Right lung (tissue), 5 donors: Measurements from ENCODE around the gene C4BPB. TPM values are rescaled to one million over a fixed set of nuclear protein-coding genes. Genes with fewer than 3 reads are reported as not detected.

ENCODE experiments used
- DNase-seq, 2 donors: peaks; one replicate each; pipeline ENCODE4 v3.0.0-alpha.2; 2013
- polyA plus RNA-seq, 5 donors: library from polyadenylated mRNA; unstranded; fragments of 120-200 nt; gene quantifications; one replicate each; pipeline versions ENCODE4 v1.2.1 to v1.2.3, GENCODE V29; 2013; ENCODE audit warnings: inconsistent platforms in 1 of 5, low replicate concordance in 1 of 5; ENCODE audit not compliant: insufficient read length in 5 of 5, insufficient read depth in 1 of 5

C4BPB gene
- polyA plus RNA-seq, 5 donors: 0.46 to 0.86 (median 0.64) TPM

DNA sequence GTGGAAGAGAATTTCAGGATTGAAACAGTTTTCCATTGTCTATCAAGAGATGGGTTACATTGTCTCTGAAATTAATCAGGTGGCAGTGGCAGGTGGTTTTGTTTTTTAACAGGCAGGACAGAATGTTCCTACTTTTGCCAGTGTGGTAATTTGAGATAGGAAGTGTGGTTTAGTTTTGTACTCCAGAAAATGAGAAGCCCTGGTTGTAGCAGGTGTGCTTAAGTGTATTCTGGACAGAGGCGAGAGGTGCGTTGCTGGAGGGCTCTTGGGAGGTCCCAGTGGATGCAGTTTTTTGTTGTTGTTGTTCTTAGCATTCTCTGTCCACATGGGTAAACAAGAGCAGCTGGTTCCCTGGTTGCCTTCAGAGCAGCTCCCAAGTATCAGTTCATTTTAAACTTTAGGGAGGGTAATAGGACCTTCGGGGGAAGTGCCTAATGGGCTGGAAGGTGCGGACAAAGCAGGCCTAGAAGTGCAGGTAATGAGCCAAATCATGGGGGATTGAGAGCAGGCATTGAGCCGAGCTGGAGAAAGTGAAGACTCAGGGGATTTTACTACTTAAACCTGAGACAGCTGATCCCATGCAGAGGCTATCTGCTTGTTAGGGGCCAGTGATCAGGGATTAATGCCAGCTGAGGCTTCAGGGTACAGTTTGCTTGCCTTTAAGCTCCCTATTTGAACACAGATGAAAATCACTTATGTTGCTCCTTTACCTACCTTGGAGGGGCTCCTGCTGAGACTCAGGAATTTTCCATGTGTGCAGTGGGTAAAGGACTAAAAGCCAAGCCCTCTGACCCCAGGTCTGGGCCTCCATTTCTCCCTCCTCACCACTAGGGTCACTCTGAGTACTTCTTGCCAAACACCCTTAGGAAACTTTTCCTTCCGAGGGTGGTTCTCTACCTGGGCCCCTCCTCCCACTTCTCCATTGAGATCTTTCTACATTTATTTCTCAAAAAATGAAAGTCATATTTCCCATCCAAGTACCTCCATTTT is 29.5 kb upstream of the C4BPB start:
- no peak for DNase-seq

DNA sequence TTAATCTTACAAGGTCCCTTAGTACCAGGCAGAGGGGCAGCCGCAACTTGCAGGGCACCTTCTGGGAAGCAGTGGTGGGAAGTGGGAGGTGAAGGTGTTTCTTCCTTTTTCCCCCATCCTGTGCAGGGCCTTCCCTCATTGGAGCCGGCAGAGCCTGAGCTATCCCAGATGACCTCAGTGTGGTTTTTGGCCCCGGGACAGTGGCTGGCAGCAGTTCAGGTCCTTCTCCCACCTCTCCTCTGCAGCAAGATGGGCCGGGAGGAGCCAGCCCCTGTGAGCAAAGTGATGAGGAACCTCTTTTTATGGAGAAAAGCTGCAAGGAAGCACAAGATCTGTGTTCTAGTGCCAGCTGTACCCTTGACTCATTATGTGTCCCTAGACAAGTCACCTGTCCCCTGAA is 28.8 kb upstream of the C4BPB start:
- no peak for DNase-seq

DNA sequence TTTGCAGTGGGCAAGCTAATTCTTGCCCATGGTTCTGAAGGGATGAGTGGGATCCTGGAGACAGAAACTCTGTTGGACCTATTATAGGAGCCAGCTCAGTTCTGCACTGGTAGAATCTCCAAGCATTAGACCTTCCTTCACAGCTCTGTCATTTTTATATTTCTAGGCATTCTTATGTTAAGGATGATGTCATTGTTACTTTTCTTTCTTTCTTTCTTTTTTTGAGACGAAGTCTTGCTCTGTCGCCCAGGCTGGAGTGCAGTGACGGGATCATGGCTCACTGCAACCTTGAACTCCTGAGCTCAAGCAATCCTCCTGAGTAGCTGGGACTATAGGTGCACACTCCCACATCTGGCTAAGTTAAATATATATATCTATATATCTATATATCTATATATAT is 28.1 kb upstream of the C4BPB start:
- no peak for DNase-seq

DNA sequence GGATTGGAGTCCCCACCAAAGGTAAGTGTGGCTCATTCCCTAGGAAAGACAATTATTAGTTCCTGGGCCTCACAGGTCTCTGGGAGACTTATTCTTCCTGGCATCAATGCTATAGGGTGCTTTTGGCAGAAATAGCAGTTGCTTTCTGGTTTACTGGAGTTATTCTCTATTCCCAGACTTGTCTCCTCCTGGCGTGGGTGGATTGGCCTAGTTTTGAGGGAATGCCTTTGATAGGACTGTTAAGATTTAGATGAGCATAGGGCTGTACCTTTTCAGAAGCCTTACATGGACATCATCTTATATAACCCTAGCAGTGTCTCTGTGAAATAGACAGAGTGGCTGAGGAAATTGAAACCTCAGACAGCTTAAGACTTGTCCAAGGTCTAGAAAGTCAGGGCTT is 26.6 kb upstream of the C4BPB start:
- DNase-seq: no peak

DNA sequence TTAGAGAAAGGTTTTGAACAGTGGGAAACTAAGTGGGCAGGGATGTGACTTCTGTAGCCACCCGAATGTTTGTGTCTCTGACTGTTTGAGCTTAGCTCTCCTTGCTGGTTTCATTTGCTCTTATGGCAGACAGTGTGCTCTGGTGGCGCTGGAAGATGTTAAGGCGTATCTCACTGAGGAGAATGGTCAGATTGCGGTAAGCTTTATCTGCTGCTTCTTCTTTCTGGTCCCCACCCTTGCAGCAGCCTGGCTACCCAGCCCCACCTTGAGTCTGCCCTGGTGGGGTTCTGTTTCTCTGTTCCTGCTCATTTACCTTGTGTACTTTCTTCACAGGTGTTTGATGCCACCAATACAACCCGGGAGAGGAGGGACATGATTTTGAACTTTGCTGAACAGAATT is 25.6 kb upstream of the C4BPB start:
- DNase-seq: no peak

DNA sequence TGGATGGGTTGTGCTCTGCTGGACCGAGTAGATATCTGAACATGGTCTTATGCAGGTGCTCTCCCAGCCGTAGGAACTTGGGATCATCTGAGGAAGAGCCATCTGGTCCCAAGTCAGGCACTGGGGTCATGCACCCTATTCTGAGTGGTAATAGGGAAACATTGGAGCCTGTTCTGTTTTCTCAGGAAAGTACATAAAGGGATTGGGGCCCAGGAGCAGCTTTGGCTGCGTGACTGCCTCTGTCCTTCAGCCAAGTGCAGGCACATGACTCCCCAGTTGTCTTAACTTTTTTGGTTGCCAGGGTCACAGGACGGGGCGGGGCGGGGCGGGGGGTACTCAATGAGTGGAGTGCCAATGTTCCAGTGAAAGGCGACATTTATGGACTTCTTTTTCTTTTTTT is 24.1 kb upstream of the C4BPB start:
- DNase-seq: peak in 1 of 2 donors; percentile 47

DNA sequence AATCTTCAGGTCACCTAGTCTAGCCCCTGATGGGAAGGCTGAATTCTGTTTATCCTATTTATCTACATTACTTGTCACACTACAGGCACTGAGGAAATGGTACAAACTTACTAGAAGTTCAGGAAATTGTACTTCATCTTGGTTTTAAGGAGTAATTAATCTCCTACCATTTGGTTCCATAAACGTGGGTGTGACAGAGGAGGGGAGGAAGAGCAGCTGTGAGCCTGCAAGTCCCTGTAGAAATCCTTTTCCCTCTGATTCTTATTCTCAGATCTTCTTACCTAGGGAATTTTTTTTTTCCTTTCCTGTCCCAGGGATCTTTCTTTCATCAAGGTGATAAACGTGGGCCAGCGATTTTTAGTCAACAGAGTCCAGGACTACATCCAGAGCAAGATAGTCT is 21.5 kb upstream of the C4BPB start:
- DNase-seq: no peak

DNA sequence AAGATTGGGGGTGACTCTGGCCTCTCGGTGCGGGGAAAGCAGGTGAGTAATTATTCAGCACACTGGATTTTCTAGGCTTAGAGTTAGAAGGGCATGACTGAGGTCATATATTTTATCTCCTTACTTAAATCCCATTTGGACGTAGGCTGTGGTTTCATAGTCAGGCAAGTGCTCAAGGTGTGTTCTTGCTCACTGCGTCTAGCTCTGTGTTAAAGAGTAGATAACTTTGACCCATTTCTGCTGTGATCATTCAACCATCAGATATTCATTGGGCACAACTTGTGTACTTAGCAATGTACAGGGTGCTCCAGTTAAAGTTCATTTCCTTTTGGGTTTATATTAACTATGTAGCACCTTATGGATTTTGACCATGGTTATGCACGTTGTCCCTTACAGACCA is 21.0 kb upstream of the C4BPB start:
- no peak for DNase-seq

DNA sequence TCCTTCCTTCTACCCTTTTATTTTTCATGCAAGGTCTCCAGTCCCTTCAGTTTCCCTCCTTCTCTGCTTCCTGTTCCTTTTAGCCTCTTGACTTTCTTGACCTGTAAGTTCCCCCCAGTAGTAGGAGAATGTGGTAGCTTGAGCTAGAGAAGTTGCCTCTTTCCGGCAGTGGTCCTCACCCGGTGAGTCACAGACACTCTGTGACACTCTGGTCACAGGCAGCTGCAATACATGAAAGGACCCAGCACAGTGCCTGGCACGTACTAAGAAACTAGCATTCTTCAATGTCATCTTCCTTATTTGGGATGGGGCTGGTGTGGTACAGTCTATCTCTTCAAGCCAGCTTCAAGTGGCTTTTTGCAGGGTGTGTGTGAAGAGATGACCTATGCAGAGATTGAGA is 19.6 kb upstream of the C4BPB start:
- DNase-seq: no peak

DNA sequence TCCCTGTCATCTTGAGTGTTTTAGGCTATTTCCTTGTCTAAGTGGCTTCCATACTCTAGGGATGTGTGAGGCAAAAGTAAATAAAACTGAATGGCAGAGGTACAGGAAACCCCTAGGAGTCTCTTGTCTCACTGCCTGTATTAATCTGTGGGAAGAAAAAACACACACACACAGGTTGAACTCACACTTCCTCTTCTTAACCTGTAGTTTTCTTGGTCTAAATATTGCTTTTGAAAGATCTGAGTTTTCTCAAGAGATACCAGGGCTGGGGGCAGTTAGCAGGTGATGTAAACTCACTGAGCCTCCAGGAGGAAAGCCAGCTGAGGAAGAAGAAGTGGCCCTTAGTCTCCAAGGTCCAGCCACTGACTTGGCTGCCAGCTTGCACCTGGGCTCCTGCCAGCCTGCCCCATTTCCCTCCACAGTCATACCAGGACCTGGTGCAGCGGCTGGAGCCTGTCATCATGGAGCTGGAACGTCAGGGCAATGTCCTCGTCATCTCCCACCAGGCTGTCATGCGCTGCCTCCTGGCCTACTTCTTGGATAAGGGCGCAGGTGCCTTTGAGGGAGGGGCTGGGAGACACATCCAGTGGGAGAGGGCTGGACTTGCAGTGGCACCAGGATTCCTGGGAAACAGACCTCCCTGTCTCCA is 18.7 kb upstream of the C4BPB start:
- DNase-seq: no peak

DNA sequence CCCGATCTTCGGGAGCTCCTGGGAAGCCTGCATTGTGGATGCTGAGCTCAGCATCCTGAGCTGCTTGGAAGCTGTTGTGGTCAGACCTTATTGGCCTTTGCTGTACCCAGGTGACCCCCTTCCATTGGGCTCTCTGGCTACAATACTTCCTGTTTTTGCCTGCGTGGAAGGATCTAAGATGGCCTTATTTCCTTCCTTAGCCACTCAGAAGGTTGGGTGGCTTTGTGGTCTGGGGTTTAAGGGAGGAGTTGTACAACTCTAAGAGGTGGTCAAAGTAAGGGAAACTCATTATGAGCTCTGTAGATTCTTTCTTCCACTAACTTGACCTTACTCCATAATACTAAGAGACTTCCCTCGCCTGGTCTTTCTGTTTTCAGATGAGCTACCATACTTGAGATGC is 17.8 kb upstream of the C4BPB start:
- DNase-seq: no peak

DNA sequence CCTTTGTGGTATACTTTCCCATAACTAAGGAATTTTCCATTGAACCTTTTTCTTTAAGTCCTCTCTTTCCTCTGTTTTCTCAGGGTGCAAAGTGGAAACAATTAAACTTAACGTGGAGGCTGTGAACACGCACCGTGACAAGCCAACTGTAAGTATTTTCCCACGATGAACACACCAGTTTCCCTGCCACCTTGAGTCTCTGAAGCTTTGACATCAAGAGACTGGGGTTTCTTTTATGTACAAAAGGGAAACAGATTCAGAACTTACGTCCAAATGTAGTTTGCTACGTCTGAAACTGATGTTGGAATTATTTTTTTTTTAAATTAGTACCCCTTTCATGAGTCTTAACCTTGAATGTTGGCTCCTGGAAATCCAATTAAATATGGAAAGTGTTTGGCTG is 17.2 kb upstream of the C4BPB start:
- DNase-seq: no peak

DNA sequence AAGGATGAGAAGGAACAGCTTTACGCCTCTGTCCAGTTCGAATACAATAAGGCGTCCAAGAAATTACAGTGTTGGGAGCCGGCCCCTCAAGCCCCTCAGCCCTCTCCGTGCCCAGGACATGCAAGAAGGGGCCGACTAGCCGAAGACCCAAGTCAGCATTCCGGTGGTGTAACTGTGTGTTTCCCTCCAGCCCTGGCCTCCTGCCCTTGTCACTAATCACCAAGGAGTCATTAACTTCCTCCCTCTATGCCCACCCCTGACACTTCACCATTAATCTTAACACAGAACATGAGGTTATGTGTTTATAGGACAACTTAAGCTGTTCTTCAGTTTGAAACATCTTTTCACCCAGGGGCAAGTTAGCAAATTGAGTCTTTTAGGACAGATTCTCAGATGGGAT is 16.4 kb upstream of the C4BPB start:
- no peak for DNase-seq

DNA sequence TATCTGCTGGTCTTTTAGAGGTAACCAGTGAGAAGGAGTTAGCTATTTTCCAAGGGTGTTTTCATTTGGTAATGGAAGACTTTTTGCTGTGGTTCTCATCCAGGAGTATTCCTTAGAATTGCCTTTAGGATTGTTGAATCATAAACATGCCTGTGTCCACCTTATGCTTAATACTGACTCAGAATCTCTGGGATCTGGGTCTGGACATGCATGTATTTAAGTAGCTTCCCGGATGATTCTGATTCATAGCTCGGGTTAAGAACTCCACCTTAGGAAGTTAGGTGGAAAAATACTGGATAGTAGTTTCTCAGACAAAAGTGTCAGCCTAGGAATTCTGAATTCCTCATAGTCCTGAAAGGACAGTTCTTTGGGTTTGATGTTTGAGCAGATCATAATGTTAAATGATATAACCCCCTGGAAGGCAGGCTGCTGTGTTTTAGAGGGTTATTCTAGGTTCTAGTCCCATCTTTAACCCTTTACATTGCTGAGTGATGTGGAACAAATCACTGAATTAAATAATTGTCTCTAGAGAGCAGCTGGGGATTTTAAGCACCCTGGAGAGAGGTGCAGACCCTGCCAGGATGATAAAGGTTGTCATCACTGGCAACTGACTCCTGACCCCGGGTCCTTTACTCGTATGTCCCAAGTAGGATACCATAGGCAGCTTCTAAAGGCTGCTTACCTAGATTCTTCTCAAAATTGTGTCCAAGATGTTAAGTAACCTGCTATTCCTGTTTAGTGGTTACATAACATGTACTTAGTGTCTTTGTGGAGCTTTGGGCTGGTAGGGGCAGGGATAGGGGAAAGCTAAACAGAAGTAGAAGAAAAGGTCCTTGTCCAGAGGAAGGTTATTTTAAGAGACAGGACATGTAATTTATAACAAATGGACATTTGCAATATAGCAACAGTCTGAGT is 14.5 kb upstream of the C4BPB start:
- no peak for DNase-seq

DNA sequence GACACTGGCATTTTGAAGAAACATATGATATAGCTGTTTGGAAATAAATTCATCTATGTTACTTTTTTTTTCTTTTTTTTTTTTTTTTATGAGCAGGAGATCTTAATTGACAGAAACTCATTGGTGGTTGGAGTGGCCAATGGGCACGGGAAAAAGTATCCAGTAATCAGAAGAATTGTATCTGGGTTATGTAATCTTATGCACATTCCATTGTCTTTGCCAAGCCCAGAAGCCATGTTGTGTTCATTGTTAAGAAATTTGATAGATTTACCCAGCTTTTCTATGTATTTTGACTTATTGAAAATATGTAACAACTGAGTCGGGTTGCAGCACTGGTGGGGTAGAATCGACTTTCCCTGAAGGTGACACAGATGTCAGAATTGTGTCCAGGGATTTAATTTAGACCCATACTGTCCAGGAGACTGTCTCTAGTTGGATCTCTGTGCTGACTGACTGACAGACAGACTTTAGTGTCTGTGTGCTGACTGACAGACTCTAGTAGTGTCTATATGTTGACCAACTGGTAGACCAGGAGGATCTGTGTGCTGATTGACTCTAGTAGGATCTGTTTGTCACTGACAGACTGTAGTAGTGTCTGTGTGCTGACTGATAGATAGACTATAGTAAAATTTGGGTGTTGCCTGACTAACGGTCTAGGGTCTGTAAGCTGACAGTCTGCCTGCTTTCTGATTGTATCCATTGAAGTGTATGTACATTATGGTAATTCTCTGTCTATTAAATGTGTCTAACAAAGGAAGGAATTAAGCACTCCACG is 12.3 kb upstream of the C4BPB start:
- DNase-seq: no peak

DNA sequence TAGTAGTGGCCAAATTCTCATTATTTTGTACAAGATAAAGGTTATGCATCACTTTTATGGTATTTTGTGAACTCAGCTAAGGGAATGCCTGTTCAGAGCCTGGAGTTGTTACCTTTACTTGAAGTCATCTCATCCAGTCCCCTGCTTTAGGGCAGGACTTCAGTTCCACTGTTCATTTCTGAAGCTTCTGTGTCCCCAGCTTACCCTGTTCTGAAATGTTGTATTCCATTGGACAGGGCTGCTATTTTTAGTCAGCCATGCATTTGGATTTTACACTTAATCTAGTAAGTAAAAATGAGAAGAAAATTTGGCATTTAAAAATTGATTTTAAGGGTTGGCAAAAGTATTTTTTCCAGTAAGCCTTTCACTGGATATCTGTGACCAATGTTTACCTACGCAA is 11.6 kb upstream of the C4BPB start:
- no peak for DNase-seq

DNA sequence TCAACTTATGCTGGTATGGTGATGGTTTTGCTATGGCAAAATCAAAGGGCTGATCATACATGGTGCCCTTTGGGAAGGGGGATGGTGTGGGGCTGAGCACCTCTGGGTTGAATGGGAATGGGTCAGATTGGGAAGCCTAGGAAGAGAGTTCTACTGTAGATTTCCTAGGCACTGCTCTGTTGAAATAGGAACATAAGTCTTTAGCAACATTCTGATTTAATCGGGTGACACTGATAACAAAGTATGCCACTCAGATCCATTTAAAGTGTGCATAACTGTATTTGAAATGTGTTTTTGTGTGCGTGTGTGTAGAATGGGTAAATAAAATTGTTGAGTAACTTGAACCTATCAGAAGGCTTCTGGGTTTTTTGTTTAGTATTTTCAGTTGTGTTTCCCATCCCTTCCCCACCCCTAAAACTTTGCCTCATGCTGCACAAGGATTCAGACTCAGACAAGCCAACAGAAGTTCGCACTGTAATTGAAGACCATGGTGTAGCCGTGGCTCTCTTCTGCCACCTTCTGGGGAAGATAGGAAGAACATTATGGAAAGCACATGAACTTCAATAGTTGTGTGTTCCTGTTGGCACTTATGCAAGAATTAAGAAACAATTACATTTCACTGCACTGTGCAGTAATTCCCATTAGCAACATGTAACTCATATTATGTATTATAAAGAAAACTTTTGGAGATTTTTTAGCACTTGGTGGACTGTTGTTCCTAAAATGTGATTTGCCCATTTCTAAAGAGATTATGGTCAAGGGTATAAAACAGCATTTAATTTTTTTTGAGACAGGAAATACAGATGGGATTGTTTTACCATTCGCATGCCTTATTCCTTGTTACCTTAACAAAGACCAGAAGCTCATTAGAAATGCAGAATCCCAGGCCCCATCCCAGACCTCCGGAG is 10.9 kb upstream of the C4BPB start:
- peak; percentile 73 to 84 for DNase-seq

DNA sequence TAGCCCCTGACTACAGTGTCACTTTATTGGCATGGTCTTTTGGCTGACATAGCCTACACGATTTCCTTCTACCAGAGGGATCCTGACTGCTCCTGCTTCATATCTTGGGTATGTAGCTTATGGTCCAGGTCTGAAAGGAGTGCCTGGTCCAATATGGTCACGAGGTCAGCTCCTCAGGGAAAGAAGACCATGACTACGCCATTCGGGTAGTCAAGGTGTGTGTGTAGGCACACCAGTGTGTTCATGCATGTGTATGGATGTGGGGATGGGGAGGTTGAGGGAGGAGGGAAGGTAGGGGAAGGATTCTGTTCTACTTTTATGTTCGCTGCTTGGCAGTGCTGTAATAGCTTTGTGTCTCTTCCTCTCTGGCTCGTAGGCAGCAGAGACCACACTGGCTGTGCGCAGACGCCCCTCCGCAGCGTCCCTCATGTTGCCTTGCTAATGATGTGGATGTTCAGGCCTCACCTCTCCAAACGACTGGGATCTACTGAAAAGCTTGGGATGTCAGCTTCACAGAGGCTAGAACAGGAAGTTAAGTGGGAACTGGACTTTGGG is 10.0 kb upstream of the C4BPB start:
- DNase-seq: no peak

DNA sequence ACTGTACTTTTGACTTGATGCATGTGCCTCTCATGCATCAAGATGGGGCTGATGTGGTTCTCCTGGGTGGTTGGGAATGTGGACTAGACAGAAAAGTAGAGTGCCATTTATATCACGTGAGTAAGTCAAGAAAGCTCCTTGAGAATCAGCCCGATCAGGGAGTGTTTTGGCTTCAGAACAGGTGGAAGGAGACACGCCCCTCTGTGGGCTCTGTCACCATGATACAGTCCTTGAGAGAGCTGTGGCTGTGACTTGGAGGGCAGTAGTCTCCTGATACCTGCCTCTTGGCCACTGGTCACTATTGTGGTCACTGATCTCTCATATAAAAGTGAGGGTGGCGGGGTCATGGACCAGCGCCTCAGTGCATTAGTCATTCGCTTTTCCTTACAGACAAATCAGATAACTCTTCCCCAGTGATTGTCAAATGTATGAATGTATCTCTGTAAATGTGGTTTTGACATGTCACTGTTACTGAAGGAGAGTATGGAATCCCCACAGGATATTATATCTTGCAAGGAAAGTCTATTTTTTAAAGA is 8.9 kb upstream of the C4BPB start:
- no peak for DNase-seq

DNA sequence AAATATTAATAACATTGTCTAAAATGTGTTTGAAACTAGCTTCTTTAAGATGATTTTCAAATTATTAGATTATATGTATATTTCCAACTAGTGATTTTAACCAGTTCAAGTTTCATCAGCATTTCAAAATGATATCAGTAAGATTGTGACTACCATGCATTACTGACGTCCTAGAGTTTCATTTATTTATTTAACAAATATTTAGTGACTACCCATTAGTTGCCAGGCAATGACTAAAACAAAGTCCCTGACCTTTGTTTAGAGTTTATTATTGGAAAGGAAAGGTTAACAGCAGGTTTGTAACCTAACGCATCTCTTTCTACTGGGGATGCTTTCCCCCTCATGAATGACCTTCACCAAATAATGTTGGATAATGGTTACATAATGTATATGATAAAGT is 7.6 kb upstream of the C4BPB start:
- DNase-seq: no peak
